ENCODE data around the gene ULK1. TPM values are rescaled to one million over a fixed set of nuclear protein-coding genes. Genes with fewer than 3 reads are reported as not detected.

The ULK1 gene
- total RNA-seq, 1 donor from 2014 or later: 4.9 TPM

DNA sequence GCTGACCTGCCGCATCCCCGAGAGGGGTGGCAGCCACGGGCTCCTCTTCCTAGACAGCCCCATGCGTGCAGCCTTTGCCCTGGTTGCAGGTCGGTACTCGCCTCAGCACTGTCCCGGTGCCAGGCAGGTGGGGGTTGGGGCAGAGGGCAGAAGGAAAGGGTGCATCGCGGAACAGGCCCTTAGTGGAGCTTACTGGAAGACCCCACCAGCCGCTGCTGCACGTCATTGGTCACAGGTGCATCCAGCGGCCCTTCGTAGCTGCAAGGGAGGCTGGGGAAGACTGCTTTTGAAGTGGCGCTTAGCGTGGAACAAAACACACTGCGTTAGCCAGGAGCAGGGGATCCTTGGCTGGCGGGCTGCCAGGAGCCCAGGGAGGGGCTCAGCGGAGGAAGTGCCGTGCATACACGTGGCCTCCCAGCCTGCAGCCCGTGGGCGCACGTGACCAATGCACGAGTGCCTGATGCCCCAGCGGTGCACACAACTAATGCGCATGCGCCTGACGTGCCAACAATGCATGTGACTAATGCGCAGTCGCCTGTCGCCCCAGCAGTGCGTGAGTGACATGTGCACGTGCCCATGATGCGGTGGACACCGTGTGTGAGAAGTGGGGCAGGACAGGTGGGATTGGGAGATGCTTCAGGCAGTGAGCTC lies 50.3 kb downstream of the ULK1 start:
- no peak overlapping the region for H2AFZ ChIP-seq (replicated peaks)
- H3K4me2 ChIP-seq: no peak overlapping the region
- H3K9me3 ChIP-seq (ENCODE audit: low read depth): no peaks in the 10 kb centered on the region
- H3K79me2 ChIP-seq (ENCODE audit: low read depth): no peaks in the 10 kb centered on the region
- DNase-seq (ENCODE audit: low spot score): no peak
- no peaks in the 10 kb centered on the region for H3K27me3 ChIP-seq
- H3F3A ChIP-seq (ENCODE audit: low read depth): peaks cover 19% of the 10 kb centered on the region
- no peaks in the 10 kb centered on the region for H4K20me1 ChIP-seq (ENCODE audit: low read depth)
- H3K4me1 Mint-ChIP-seq: no peaks in the 10 kb centered on the region
- H3K27ac Mint-ChIP-seq: no peak overlapping the region
- H3K9me3 Mint-ChIP-seq: no peaks in the 10 kb centered on the region
- TF ChIP-seq EZH2 (IDR thresholded peaks at IDR 0.05): no peak
- TF ChIP-seq, protein P1, sequence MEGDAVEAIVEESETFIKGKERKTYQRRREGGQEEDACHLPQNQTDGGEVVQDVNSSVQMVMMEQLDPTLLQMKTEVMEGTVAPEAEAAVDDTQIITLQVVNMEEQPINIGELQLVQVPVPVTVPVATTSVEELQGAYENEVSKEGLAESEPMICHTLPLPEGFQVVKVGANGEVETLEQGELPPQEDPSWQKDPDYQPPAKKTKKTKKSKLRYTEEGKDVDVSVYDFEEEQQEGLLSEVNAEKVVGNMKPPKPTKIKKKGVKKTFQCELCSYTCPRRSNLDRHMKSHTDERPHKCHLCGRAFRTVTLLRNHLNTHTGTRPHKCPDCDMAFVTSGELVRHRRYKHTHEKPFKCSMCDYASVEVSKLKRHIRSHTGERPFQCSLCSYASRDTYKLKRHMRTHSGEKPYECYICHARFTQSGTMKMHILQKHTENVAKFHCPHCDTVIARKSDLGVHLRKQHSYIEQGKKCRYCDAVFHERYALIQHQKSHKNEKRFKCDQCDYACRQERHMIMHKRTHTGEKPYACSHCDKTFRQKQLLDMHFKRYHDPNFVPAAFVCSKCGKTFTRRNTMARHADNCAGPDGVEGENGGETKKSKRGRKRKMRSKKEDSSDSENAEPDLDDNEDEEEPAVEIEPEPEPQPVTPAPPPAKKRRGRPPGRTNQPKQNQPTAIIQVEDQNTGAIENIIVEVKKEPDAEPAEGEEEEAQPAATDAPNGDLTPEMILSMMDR (IDR thresholded peaks at IDR 0.05): no peak
- no peak for TF ChIP-seq EZH2phosphoT487 (IDR thresholded peaks at IDR 0.05)
- no peak overlapping the region for H3K4me3 Mint-ChIP-seq
- no peaks in the 10 kb centered on the region for H3K4me1 ChIP-seq
- H3K27me3 Mint-ChIP-seq (ENCODE audit: insufficient read depth, low read depth): peaks cover 7% of the 10 kb centered on the region
- H3K36me3 Mint-ChIP-seq: peaks cover 15% of the 10 kb centered on the region
- no peak overlapping the region for H3K9ac ChIP-seq
- no peak overlapping the region for H3K4me3 ChIP-seq
- no peak overlapping the region for H3K27ac ChIP-seq
- H3K36me3 ChIP-seq: no peaks in the 10 kb centered on the region

DNA sequence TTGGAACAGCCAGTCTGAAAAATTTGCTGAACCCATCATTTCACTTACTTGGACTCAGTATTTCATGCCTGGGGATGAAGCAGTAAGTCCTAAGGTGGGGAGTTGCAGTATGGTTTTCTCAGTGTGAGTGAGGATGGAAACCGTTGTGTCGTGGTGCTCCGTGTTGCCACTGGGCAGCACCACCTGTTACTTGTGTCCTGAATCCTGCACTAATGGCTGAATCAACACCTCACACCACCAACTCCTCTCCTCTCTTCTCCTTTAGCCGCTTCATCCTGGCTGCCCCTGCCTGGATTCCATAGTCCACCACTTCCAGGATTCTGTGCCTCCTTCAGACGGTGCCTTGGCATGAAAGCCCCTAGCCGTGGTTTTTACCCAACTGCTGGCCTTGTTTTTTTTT lies 52.3 kb downstream of the ULK1 start:
- no peak overlapping the region for H3K27ac Mint-ChIP-seq
- Histone ChIP-seq H4K20me1 (ENCODE audit: low read depth) (peaks cover 15% of the 10 kb centered on the region), H3K4me1 (no peaks in the 10 kb centered on the region), H3K79me2 (ENCODE audit: low read depth) (peaks cover 18% of the 10 kb centered on the region), H2AFZ (replicated peaks) (no peak overlapping the region), H3K9me3 (ENCODE audit: low read depth) (no peaks in the 10 kb centered on the region), H3K4me2 (no peak overlapping the region), H3K27ac (no peak overlapping the region), H3K9ac (no peak overlapping the region), H3F3A (ENCODE audit: low read depth) (peaks cover 23% of the 10 kb centered on the region), H3K4me3 (no peak overlapping the region), H3K27me3 (no peaks in the 10 kb centered on the region), H3K36me3 (no peaks in the 10 kb centered on the region)
- H3K36me3 Mint-ChIP-seq: peaks cover 8% of the 10 kb centered on the region
- no peak for DNase-seq (ENCODE audit: low spot score)
- TF ChIP-seq, protein P1 (IDR thresholded peaks at IDR 0.05): no peak
- no peak for TF ChIP-seq EZH2 (IDR thresholded peaks at IDR 0.05)
- no peak for TF ChIP-seq EZH2phosphoT487 (IDR thresholded peaks at IDR 0.05)
- peaks cover 7% of the 10 kb centered on the region for H3K27me3 Mint-ChIP-seq (ENCODE audit: insufficient read depth, low read depth)
- H3K4me3 Mint-ChIP-seq: no peak overlapping the region
- H3K4me1 Mint-ChIP-seq: peaks cover 5% of the 10 kb centered on the region
- H3K9me3 Mint-ChIP-seq: no peaks in the 10 kb centered on the region

DNA sequence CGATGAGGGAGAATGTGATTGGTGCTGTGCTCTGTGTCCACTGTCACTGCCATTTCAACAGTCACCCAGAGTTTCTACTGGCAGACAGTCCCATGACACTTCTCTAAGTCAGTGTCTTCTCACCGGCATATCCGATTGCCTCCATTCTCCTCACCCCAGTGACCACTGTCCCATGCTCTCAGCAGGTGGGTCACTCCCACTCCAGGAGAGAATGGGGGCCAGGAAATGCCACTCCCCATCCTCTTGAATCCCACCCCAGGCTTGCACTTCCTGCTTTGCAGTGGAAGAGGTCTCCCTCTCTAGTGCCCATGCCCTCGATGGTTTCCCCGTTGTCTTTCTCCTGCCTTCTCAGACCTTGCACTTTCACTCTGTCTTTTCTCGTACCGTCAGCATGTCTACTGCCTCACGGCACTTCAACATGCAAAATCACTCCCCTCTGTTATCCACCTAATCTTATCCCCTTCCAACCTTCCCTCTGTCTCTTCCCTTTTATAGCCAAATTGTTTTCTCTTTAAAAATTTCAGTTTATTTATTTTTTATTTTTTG lies 53.1 kb downstream of the ULK1 start:
- H3K27ac Mint-ChIP-seq: no peak overlapping the region
- H3K36me3 ChIP-seq: no peaks in the 10 kb centered on the region
- H3K4me2 ChIP-seq: no peak overlapping the region
- H3K4me1 Mint-ChIP-seq: peaks cover 5% of the 10 kb centered on the region
- H3K4me1 ChIP-seq: no peaks in the 10 kb centered on the region
- H3K36me3 Mint-ChIP-seq: peaks cover 7% of the 10 kb centered on the region
- peaks cover 23% of the 10 kb centered on the region for H3F3A ChIP-seq (ENCODE audit: low read depth)
- no peak overlapping the region for H3K4me3 Mint-ChIP-seq
- no peak for TF ChIP-seq EZH2phosphoT487 (IDR thresholded peaks at IDR 0.05)
- no peak for TF ChIP-seq EZH2 (IDR thresholded peaks at IDR 0.05)
- TF ChIP-seq, protein P1 (IDR thresholded peaks at IDR 0.05): no peak
- no peaks in the 10 kb centered on the region for H3K9me3 Mint-ChIP-seq
- H3K9ac ChIP-seq: no peak overlapping the region
- peaks cover 26% of the 10 kb centered on the region for H3K79me2 ChIP-seq (ENCODE audit: low read depth)
- peaks cover 7% of the 10 kb centered on the region for H3K27me3 Mint-ChIP-seq (ENCODE audit: insufficient read depth, low read depth)
- DNase-seq (ENCODE audit: low spot score): no peak
- no peak overlapping the region for H3K4me3 ChIP-seq
- no peak overlapping the region for H3K27ac ChIP-seq
- no peaks in the 10 kb centered on the region for H3K27me3 ChIP-seq
- H3K9me3 ChIP-seq (ENCODE audit: low read depth): no peaks in the 10 kb centered on the region
- peaks cover 15% of the 10 kb centered on the region for H4K20me1 ChIP-seq (ENCODE audit: low read depth)
- no peak overlapping the region for H2AFZ ChIP-seq (replicated peaks)
